Stimulated activated CD8-positive, alpha-beta memory T cell treated with anti-CD3 and anti-CD28 coated beads, Interleukin-7, amount 100 ng/mL, for 1 hour (primary cell): ENCODE measurements around the gene DCP2.

Source experiments
- DNase-seq, 2 donors: peaks; one replicate each; pipeline ENCODE4 v3.0.0-alpha.2; 2020; ENCODE audit warnings: low read depth in 2 of 2

The DCP2 gene

DNA sequence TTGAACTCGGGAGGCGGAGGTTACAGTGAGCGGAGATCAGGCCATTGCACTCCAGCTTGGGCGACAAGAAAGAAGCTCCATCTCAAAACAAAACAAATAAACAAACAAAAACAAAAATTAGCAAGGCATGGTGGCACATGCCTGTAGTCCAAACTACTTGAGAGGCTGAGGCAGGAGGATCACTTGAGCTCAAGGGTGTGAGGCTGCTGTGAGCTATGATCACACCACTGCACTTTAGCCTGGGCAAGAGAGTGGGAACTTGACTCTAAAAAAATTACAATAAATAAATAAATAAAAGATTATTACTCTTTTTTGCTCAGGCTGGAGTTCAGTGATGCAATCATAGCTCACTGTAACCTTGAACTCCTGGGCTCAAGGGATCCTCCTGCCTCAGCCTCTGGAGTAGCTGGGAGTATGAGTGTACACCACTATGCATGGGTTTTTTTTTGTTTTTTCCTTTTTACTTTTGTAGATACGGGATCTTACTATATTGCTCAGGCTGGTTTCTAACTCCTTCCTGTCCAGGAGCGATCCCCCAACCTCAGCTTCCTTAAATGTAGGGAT is 9.0 kb upstream of the DCP2 start:
- no peak for DNase-seq

- no peak for DNase-seq
Measured at GRCh38 chr5:112968411-112969106, 8.0 kb upstream of the DCP2 start.

DNA sequence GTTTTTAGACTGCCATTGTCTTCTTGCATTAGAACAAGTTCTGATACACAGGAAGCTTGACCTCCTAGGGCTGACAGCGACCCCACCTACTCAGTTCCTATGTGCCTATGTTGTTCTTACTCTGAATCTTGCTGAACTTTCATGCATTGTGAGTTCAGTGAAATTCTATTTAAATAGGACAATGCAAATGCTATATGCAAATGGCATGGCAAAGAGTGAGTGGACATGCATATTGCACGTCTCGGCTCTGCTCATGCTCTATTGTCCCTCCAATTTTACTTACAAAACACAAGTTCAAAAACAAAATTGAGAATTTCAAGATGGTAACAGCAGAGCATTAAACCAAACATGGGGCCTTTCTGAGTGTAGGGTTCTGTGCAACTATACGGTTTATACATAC is 5.3 kb upstream of the DCP2 start:
- no peak for DNase-seq

- DNase-seq: no peak
Measured at GRCh38 chr5:112973036-112973435, 3.6 kb upstream of the DCP2 start.

GRCh38 chr5:112973904-112974303 is 2.7 kb upstream of the DCP2 start:
- no peak for DNase-seq

DNA sequence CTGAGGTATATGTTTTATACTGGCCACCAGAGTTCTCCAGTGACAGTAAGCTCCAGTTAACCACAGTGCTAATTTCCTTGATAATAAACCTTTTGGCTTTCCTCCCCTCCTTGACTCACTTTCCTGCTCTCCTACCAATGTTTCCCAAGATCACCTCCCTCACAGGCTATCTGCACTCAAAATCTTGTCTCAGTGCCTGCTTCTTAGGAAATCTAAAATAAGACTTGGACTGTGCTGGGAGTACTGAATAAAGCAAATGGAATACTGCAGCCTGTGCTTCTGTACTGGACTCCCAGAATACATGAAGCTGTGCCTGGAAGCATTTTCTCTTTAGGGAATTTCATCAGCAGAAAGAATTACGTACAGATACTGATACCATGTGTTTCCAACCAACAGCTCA is 1.7 kb upstream of the DCP2 start:
- DNase-seq: no peak

- no peak for DNase-seq
Measured at GRCh38 chr5:112975721-112976431, 722 bp upstream of the DCP2 start.

DNA sequence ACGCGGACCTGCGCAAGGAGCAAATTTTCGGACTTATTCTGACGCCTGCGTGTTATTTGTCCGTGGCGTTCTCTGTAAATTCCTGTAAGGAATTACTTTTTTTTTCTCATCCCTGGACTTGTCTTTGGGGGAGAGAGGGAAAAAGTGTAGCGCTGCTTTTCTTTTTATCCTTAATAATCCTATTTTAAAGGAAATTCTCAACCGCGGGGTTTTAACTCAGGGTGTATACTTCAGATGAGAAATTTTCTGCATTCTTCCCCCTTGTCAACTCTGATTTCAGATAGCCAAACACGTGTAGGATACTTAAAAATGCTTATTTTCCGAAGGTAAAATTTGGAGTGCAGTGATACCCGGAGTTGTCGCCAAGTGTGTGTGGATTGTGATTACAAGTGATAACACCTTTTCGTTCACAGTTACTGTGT is 853 bp downstream of the DCP2 start:
- DNase-seq: no peak

GRCh38 chr5:112978836-112979235 is 2.2 kb downstream of the DCP2 start:
- no peak for DNase-seq

GRCh38 chr5:112979723-112980122 is 3.1 kb downstream of the DCP2 start:
- no peak for DNase-seq

- DNase-seq: no peak
Measured at GRCh38 chr5:112983363-112983762, 6.8 kb downstream of the DCP2 start.

GRCh38 chr5:112986224-112986623 is 9.6 kb downstream of the DCP2 start:
- no peak for DNase-seq

GRCh38 chr5:112995764-112996618 is 19.4 kb downstream of the DCP2 start:
- DNase-seq: peak; percentile 53 to 70

- DNase-seq: no peak
Measured at GRCh38 chr5:112996830-112997374, 20.3 kb downstream of the DCP2 start.

DNA sequence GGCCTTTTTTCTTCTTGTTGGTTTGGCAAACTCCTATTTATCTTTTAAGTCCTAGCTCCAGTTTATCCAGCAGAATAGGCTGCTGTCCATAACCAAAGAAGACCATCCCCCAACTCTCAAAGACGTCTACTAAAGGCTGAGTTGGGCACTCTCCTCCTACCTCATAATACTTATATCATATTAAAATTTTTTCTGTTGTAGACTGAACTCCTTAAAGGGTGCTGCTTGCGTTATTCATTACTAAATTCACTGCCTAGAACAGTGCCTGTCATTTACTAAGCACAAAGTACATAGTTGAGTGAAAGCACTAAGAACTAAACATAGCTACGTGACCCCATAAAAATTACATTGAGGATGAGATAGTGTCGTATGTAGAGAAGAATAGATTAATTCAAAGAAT is 21.7 kb downstream of the DCP2 start:
- no peak for DNase-seq

DNA sequence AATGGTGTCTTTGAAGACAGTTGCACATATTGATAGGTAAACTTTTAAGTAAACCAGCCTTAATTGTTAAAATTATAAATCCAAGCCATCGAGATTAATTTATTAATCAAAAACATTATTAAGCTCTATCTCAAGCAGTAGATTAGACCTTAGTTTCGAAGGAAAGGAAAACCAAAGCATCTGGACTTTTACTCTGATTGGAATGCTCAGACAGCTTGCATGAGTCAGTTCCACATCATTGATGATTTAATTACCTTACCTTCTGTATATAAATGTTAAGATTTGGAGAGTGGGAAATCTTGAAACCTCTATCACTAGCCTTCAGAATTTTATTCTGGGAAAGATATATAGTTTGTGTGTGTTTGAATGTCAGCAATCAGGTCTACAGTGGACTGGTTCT is 23.9 kb downstream of the DCP2 start:
- DNase-seq: no peak

DNA sequence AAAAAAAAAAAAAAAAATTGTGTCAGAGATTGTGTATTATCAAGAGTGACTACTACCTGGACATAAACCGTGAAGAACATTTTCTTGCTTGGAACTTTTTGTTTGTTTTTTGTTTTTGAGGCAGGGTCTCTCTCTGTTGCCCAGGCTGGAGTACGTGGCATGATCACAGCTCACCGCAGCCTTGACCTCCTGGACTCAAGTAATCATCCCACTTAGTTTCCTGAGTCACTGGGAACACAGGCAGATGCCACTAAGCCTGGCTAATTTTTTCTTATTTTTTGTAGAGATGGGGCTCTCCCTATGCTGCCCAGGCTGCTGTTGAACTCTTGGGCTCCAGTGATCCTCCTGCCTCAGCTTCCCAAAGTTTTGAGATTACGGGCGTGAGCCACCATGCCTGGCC is 25.8 kb downstream of the DCP2 start:
- DNase-seq: no peak

- no peak for DNase-seq
Measured at GRCh38 chr5:113003763-113004162, 27.2 kb downstream of the DCP2 start.

DNA sequence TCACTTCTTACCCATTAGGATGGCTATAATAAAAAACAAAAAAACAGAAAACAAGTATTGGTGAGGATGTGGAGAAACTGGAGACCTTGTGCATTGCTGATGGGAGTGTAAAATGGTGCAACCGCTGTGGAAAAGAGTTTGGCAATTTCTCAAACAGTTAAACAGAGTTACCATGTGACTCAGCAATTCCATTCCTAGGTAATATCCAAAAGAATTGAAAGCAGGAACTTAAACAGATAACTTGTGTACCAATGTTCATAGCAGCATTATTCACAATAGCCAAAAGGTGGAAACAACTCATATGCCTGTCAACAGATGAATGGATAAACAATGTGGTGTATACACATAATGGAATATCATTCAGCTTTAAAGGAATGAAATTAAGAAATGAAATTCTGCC is 28.9 kb downstream of the DCP2 start:
- DNase-seq: no peak

- no peak for DNase-seq
Measured at GRCh38 chr5:113017881-113018635, 41.5 kb downstream of the DCP2 start.
